T-cell (primary cell): Measurements from ENCODE around the gene PARD3B. TPM values are rescaled to one million over a fixed set of nuclear protein-coding genes. Genes with fewer than 3 reads are reported as not detected.

Experiments used
- ATAC-seq, 4 experiments: fragments of 200-7000 bp in 3 of 4; fragments of 150-1000 bp in 1 of 4; cut with Tn5 transposase; replicated peaks in 1 of 4; 1 replicate in 3 of 4; 2 replicates in 1 of 4; pipeline ENCODE4 v1.10.0; 2021; ENCODE audit warnings: moderate library complexity in 3 of 4, mild to moderate bottlenecking in 2 of 4, moderate number of reproducible peaks in 1 of 4
- CTCF ChIA-PET, 2 donors: fragments of 300-600 bp; sonication (Branson Sonifier 250); formaldehyde crosslinking; loops; one replicate each; lab custom pipeline; 2022; ENCODE audit warnings: antibody characterized with exemption in 2 of 2; lab: Charles Lee
- POLR2A ChIA-PET, 2 donors: fragments of 300-600 bp; sonication (Branson Sonifier 250); formaldehyde crosslinking; loops; one replicate each; lab custom pipeline; 2022; ENCODE audit warnings: antibody characterized with exemption in 2 of 2; lab: Charles Lee
- DNase-seq, 35 experiments: peaks; one replicate each; pipeline versions ENCODE4 v3.0.0 to v3.0.0-alpha.2; 2013 to 2023
- H3K27ac ChIP-seq: one replicate; pipeline ENCODE4 v1.5.1; 2013; ENCODE audit warnings: low read length
- H3K27me3 ChIP-seq, 2 experiments: replicated peaks in 1 of 2; 1 replicate in 1 of 2; 2 replicates in 1 of 2; pipeline versions ENCODE4 v1.6.1 to v1.7.0; 2013; ENCODE audit warnings: low read length in 1 of 2, mixed read lengths in 1 of 2; ENCODE audit not compliant: control insufficient read depth in 2 of 2, insufficient read depth in 2 of 2; ENCODE audit errors: extremely low read depth in 1 of 2
- H3K36me3 ChIP-seq, 2 donors: 1 replicate in 1 of 2; 2 replicates in 1 of 2; pipeline versions ENCODE4 v1.6.1 to v1.7.0; 2013; ENCODE audit warnings: low read length in 1 of 2; ENCODE audit not compliant: control insufficient read depth in 2 of 2, insufficient read depth in 1 of 2; ENCODE audit errors: extremely low read depth in 1 of 2
- H3K4me1 ChIP-seq, 2 experiments: 1 replicate in 1 of 2; 2 replicates in 1 of 2; pipeline versions ENCODE4 v1.6.1 to v1.7.0; 2013; ENCODE audit warnings: low read length in 2 of 2, mixed read lengths in 1 of 2; ENCODE audit not compliant: insufficient read depth in 2 of 2, control insufficient read depth in 1 of 2; ENCODE audit errors: extremely low read depth in 1 of 2
- H3K4me3 ChIP-seq, 2 donors: 1 replicate in 1 of 2; 2 replicates in 1 of 2; pipeline versions ENCODE4 v1.5.1 to v1.7.0; 2013; ENCODE audit warnings: mild to moderate bottlenecking in 2 of 2, low read length in 1 of 2, moderate library complexity in 1 of 2; ENCODE audit not compliant: control insufficient read depth in 1 of 2; ENCODE audit errors: extremely low read depth in 1 of 2
- H3K9me3 ChIP-seq: 2 replicates; pipeline ENCODE4 v1.7.0; 2013
- H3K27ac Mint-ChIP-seq, 2 donors: one replicate each; pipeline ENCODE4 v1.8.0; 2020 to 2021; ENCODE audit warnings: mild to moderate bottlenecking in 2 of 2, mixed read lengths in 2 of 2
- H3K27me3 Mint-ChIP-seq, 2 donors: one replicate each; pipeline ENCODE4 v1.8.0; 2021 to 2022; ENCODE audit warnings: mixed read lengths in 2 of 2
- H3K36me3 Mint-ChIP-seq: one replicate; pipeline ENCODE4 v1.8.0; 2021; ENCODE audit warnings: mixed read lengths
- H3K4me1 Mint-ChIP-seq, 3 donors: one replicate each; pipeline ENCODE4 v1.8.0; 2020 to 2022; ENCODE audit warnings: mixed read lengths in 3 of 3, mild to moderate bottlenecking in 1 of 3
- H3K4me3 Mint-ChIP-seq, 3 donors: one replicate each; pipeline ENCODE4 v1.8.0; 2020 to 2022; ENCODE audit warnings: mild to moderate bottlenecking in 3 of 3, mixed read lengths in 3 of 3, moderate library complexity in 3 of 3
- H3K9me3 Mint-ChIP-seq, 3 donors: one replicate each; pipeline ENCODE4 v1.8.0; 2020 to 2022; ENCODE audit warnings: mixed read lengths in 3 of 3
- WGBS: methylation state at CpG from one replicate; pipeline ENCODE4 v1.1.5; 2013; ENCODE audit warnings: missing lambda C conversion rate; ENCODE audit not compliant: insufficient coverage; 5-methylcytosine and 5-hydroxymethylcytosine counted together
- total RNA-seq, 35 experiments: library from RNA in 6 of 35; stranded (reverse) in 6 of 35; fragments of 120-200 nt in 1 of 35; gene quantifications; one replicate each; pipeline versions ENCODE4 v1.2.1 to v1.2.4 and lab custom pipeline; 2013 to 2026

Gene PARD3B
- total RNA-seq, 5 donors from 2014 or later (not counting 1 experiment from before 2014, with no cell fraction given) = 0.75 to 2.0 (median 1.6) TPM

DNA sequence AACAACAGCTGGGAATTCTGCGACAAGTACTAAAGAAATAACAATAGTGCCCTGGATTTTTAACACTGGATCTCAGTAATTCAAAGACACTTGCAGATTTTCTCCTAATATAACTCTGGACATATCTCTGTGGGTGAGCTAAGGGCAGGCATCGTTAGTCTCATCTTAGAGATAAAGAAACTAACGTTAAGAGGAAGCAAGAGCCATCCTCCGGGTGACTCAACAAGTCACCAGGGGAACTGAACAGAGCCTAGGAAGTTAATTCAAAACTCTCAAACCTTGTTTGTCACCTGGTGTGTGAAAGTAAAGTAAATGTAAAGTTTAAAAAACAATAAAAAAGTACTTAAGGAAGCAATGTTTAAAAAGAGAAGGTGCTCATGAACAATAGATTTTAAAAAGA, 1095.4 kb downstream of the PARD3B start:
- Histone ChIP-seq H3K9me3 (no peaks in the 10 kb centered on the region), H3K27ac (no peak overlapping the region), H3K4me1 (peaks cover 0 to 5% of the 10 kb centered on the region in 2 experiments), H3K27me3 (peaks cover 0 to 6% of the 10 kb centered on the region in 2 experiments), H3K36me3 (no peaks in the 10 kb centered on the region), H3K4me3 (no peak overlapping the region)
- peaks cover 14 to 16% (median 16%) of the 10 kb centered on the region in 3 donors for H3K4me1 Mint-ChIP-seq
- H3K27me3 Mint-ChIP-seq = peaks cover 23% of the 10 kb centered on the region in 2 donors
- H3K9me3 Mint-ChIP-seq = no peaks in the 10 kb centered on the region
- CTCF ChIA-PET = no interaction called here
- WGBS = 60% methylated on average over 3 of the region's 4 CpGs
- POLR2A ChIA-PET = interaction anchor here in 1 of 2 donors (0.7 kb wide), 1 partner anchor 301 kb away, joined by 5 read pairs; no protein-coding TSS in a partner anchor
- DNase-seq (no peak), ATAC-seq (no peak)
- H3K4me3 Mint-ChIP-seq = no peak overlapping the region
- no peaks in the 10 kb centered on the region for H3K36me3 Mint-ChIP-seq
- no peak overlapping the region for H3K27ac Mint-ChIP-seq

DNA sequence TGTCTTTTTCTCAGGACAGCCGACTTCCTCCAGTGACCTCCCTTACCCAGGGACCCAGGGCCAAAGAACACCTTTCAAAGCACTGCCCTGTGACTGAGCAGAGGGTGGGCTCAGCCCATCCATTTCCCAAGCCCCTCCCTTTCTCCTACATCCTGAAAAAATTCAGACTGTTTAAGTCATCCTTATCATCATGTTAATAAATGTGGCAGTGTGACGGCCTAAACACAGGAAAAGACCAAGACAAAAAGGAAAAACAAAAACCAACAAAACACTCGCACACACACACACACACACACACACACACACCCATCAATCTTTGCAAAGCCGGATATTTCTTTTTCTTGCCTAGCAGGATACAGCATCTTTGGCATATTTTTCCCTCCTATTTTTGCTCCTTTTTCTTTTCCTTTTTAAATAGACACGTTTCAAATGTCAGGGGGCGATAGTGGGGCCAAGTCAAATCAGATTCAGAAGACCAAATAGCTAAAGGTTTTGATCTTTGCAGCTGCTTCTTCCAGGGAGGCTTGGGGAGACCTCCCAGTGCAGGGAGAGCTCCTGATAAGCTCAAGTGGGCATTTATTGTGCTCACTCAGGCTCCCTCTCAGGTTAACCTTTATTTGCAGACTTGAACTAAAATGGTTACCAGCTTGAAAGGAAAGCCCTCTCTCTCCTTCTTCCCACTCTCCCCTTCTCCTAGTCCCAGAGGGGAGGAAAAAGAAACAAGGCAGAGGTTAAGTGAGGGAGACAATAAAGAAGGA, 1097.5 kb downstream of the PARD3B start:
- CTCF ChIA-PET = interaction anchor here in 1 of 2 donors (0.8 kb wide), 1 partner anchor 37 kb away, joined by 3 read pairs; no protein-coding TSS in a partner anchor

GRCh38 chr2:205643391-205643885, 1098.2 kb downstream of the PARD3B start:
- 86% methylated on average over 5 of the region's 10 CpGs for WGBS
- DNase-seq (no peak), ATAC-seq (no peak)
- Histone ChIP-seq H3K4me3 (no peak overlapping the region), H3K36me3 (no peaks in the 10 kb centered on the region), H3K27ac (no peak overlapping the region), H3K27me3 (peaks cover 0 to 6% of the 10 kb centered on the region in 2 experiments), H3K4me1 (no peaks in the 10 kb centered on the region), H3K9me3 (no peaks in the 10 kb centered on the region)
- Mint-ChIP-seq H3K27ac (no peak overlapping the region), H3K27me3 (peaks cover 23% of the 10 kb centered on the region in 2 donors), H3K4me3 (no peak overlapping the region), H3K4me1 (no peaks in the 10 kb centered on the region), H3K36me3 (no peaks in the 10 kb centered on the region), H3K9me3 (no peaks in the 10 kb centered on the region)
- POLR2A ChIA-PET = no interaction called here
- CTCF ChIA-PET = interaction anchor here in 1 of 2 donors (0.8 kb wide), 1 partner anchor 36 kb away, joined by 3 read pairs; no protein-coding TSS in a partner anchor

More for the DNA sequence above, 1097.5 kb downstream of the PARD3B start:
- DNase-seq (no peak), ATAC-seq (no peak)
- Histone ChIP-seq H3K9me3 (no peaks in the 10 kb centered on the region), H3K27me3 (peaks cover 0 to 6% of the 10 kb centered on the region in 2 experiments), H3K27ac (no peak overlapping the region), H3K36me3 (no peaks in the 10 kb centered on the region), H3K4me1 (no peaks in the 10 kb centered on the region), H3K4me3 (no peak overlapping the region)
- H3K36me3 Mint-ChIP-seq = no peaks in the 10 kb centered on the region
- no peak overlapping the region for H3K27ac Mint-ChIP-seq
- peaks cover 3 to 4% (median 4%) of the 10 kb centered on the region in 3 donors for H3K4me1 Mint-ChIP-seq
- H3K27me3 Mint-ChIP-seq = peaks cover 23% of the 10 kb centered on the region in 2 donors
- POLR2A ChIA-PET = no interaction called here
- 68% methylated on average over 5 of the region's 6 CpGs for WGBS
- H3K9me3 Mint-ChIP-seq = no peaks in the 10 kb centered on the region
- no peak overlapping the region for H3K4me3 Mint-ChIP-seq

DNA sequence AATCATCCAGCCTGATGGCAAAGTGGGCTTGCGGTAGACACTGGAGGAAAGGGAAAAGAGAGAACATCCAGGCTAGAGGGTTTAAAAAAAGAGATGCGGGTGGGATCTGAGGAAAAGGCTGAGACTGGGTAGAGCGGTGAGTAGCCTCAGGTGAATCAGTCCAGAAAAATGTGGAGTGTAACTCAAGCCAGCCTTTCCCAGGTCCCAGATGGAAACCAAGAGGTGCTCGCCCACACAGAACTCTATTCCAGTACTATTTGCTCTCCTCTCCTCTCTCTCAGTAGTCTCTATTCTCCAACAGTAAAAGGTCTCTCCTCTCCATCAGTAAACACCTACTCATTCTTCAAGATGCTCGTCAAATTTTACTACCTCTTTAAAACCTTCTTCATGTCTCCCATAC, 1098.7 kb downstream of the PARD3B start:
- peaks cover 0 to 9% of the 10 kb centered on the region in 2 experiments for H3K27me3 ChIP-seq
- Mint-ChIP-seq H3K36me3 (no peaks in the 10 kb centered on the region), H3K27me3 (peaks cover 23% of the 10 kb centered on the region in 2 donors), H3K9me3 (no peaks in the 10 kb centered on the region), H3K4me1 (no peaks in the 10 kb centered on the region), H3K4me3 (no peak overlapping the region), H3K27ac (no peak overlapping the region)
- H3K4me1 ChIP-seq = no peaks in the 10 kb centered on the region
- no peak overlapping the region for H3K4me3 ChIP-seq
- ChIA-PET POLR2A (no interaction called here), CTCF (no interaction called here)
- H3K9me3 ChIP-seq = no peaks in the 10 kb centered on the region
- ATAC-seq (no peak), DNase-seq (no peak)
- no peaks in the 10 kb centered on the region for H3K36me3 ChIP-seq
- no peak overlapping the region for H3K27ac ChIP-seq
- WGBS = 86% methylated on average over 4 of the region's 5 CpGs

DNA sequence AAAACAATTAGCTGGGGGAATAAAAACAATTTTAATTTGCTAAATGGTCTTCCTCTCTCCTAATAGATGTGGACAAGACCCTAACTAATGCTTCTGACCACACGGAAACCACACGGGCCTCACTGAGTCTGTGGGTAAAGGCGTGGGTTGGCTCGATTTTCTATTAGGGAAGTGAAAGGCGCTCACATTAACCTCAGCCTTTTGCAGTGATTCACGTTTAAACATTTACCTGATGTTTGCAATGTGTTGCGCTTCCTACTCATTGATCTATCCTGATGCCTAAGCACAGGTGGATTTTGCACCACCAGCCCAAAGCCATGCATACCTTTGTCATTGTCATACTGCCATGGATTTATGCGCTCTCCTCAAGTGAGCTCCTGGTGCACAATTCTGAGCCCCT, 1101.4 kb downstream of the PARD3B start:
- Mint-ChIP-seq H3K9me3 (no peaks in the 10 kb centered on the region), H3K4me1 (no peaks in the 10 kb centered on the region), H3K36me3 (no peaks in the 10 kb centered on the region), H3K4me3 (no peak overlapping the region), H3K27ac (no peak overlapping the region), H3K27me3 (peaks cover 23% of the 10 kb centered on the region in 2 donors)
- Histone ChIP-seq H3K27me3 (peaks cover 0 to 10% of the 10 kb centered on the region in 2 experiments), H3K9me3 (no peaks in the 10 kb centered on the region), H3K36me3 (no peaks in the 10 kb centered on the region), H3K27ac (no peak overlapping the region), H3K4me3 (no peak overlapping the region), H3K4me1 (no peaks in the 10 kb centered on the region)
- WGBS = 55% methylated on average over 5 of the region's 8 CpGs
- POLR2A ChIA-PET = interaction anchor here in 1 of 2 donors (0.6 kb wide), 1 partner anchor 694 kb away, joined by 3 read pairs; no protein-coding TSS in a partner anchor
- DNase-seq (no peak), ATAC-seq (no peak)
- CTCF ChIA-PET = no interaction called here

- Mint-ChIP-seq H3K9me3 (no peaks in the 10 kb centered on the region), H3K4me3 (no peak overlapping the region), H3K4me1 (no peaks in the 10 kb centered on the region), H3K27me3 (peaks cover 0 to 3% of the 10 kb centered on the region in 2 donors), H3K36me3 (no peaks in the 10 kb centered on the region), H3K27ac (no peak overlapping the region)
- ChIA-PET POLR2A (interaction anchor here in 1 of 2 donors (0.6 kb wide), 1 partner anchor 1582 kb away, joined by 3 read pairs; no protein-coding TSS in a partner anchor), CTCF (interaction anchor here in 1 of 2 donors (1.0 kb wide), 1 partner anchor 29 kb away, joined by 3 read pairs; no protein-coding TSS in a partner anchor)
- H3K4me3 ChIP-seq = no peak overlapping the region
- H3K4me1 ChIP-seq = no peaks in the 10 kb centered on the region
- peaks cover 0 to 5% of the 10 kb centered on the region in 2 experiments for H3K27me3 ChIP-seq
- H3K9me3 ChIP-seq = no peaks in the 10 kb centered on the region
- no peaks in the 10 kb centered on the region for H3K36me3 ChIP-seq
- ATAC-seq = no peak
- WGBS = 70% methylated on average over 4 of the region's 4 CpGs
- no peak overlapping the region for H3K27ac ChIP-seq
- DNase-seq = no peak
Observed at GRCh38 chr2:205650450-205650849, 1105.2 kb downstream of the PARD3B start.
